ENCODE measurements around the gene PLA2G2C.
A peak's percentile ranks its signal among the peaks of the same experiment; 100 is the strongest.

Gene PLA2G2C

DNA sequence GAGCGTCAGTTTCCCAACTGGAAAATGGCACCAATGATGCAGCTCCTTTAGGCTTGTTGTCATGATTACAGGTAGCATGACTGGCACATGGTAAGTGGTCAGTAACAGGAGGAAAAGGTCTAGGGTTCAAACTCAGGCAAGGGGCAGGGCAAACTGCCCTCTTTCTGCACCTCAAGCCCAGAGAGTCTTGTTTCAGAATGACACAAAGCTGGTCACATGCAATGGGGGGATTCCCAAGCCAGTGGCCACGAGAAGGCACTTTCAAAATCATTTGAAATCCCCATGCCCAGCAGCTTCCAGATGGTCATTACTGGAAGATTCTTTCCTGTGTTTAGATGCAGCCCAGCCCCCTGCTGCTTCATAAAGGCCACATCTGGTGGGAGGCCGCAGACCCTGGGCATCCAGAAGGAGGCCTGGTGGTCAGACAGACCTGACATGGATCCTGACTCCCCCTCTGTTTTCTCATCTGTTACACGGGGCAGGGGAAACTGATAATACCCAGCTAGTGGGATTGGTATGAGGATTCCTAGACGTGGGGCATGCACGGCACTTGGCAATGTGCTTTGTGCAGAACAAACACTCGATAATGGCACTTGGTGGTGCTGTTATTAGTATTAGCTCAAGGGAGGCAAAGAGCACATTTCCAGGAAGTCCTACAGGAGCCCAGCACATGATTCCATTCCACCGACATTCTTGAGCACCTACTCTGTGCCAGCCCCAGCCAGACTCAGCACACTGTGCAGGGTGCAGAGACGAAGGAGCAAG, 60.1 kb downstream of the PLA2G2C start:
- DNase-seq = peak; percentile 27

DNA sequence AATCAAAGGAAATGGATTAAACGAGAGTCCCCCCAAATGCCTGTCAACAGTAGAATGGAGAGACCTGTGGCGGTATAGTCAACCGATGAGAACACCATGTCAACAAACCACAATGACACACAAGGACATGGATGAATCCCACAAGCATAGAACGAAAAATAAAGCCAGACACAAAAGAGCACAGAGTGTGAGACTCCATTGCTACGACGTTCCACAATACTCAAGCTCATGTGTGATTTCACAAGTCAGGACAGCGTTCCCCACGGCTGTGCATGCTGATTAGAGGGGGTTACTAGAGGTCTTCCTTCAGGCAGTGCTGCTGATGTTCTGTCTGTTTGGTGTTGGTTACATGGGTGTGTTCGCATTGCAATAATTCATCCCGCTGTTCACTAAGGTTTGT, 61.2 kb downstream of the PLA2G2C start:
- DNase-seq = no peak

- peak; percentile 65 for DNase-seq
Measured at GRCh38 chr1:20124456-20125057, 61.8 kb downstream of the PLA2G2C start.

GRCh38 chr1:20123722-20124455, 62.4 kb downstream of the PLA2G2C start:
- DNase-seq = peak; percentile 49

- DNase-seq = no peak
Measured at GRCh38 chr1:20120796-20121195, 65.5 kb downstream of the PLA2G2C start.

DNA sequence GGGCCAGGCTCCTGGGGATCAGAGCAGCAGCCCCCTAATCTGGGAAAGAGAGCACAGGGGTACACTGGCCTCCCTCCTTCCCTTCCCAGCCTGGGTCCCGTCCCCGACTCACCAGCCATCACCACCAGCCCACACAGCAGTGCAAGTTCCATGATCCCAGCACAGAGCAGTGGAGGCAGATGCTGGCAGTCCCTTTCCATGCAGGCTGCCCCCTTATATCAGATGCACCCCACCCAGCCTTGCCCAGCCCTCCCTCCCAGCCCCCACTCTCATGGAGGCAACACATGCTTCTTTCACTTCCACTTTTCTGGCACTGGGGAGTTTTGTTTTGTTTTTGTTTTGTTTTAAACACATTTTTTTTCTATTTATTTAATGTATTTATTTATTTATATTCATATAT, 67.0 kb downstream of the PLA2G2C start, which contains the start of gene PLA2G2D:
Gene PLA2G2D, minus strand, starts transcription at position 190 of the 400 bp plus-strand sequence. Its CDS starts 38 bp downstream, at position 152.
- no peak for DNase-seq

GRCh38 chr1:20117236-20117635, 69.1 kb downstream of the PLA2G2C start:
- no peak for DNase-seq

DNA sequence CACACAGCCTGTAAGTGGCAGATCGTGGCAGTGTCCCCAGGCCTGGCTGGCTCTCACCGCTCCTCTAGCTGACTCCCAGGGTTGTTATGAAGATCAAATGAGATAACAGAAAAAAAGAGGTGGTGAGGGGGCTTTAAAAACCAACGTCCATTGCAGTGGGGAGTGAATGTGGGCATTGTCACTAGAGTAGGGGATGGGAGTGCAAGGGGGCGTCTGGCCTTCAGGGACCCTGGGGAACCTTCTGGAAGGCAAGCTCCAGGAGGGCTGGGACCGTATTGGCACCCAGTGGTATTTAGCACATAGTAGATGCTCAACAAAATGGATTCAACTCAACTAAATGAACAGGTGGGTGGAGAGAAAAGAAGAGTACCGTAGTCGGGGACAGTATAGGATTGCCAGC, 70.4 kb downstream of the PLA2G2C start:
- no peak for DNase-seq

DNA sequence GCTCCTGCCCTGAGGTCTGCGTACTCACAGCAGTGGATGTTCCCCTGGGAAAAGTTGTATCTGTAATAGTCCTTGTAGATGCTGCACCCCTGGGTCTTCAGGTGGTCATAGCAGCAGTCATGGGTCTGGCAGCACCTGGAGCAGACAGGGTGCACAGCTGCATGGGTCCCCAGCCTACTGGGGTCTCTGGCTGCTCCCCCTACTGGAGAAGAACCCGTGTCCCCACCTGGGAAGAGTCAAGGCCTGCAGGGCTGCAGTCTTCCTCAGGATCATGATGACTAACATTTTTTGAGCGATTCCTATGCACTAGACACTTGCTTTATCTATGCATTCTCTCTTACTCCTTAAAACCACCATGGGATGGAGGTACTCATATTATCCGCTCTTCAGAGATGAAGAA, 70.8 kb downstream of the PLA2G2C start:
- DNase-seq = no peak

GRCh38 chr1:20114021-20114648, 72.2 kb downstream of the PLA2G2C start:
- DNase-seq = no peak
